Karpas-422 (cell line): ENCODE measurements around the gene TMEM97. TPM values are rescaled to one million over a fixed set of nuclear protein-coding genes. Genes with fewer than 3 reads are reported as not detected.

Source experiments
- DNase-seq: peaks from one replicate; pipeline ENCODE4 v3.0.0-alpha.2; 2015
- H2AFZ ChIP-seq: fragments of 200-600 bp; sonication (generic); 2 replicates; pipeline ENCODE4 v1.6.1; 2014; ENCODE audit warnings: antibody characterized with exemption, low read length, mixed read lengths
- H3K27ac ChIP-seq: fragments of 200-600 bp; sonication (generic); 2 replicates; pipeline ENCODE4 v1.5.1; 2014; ENCODE audit warnings: mild to moderate bottlenecking, low read length, moderate library complexity
- H3K27me3 ChIP-seq: fragments of 200-600 bp; sonication (generic); 2 replicates; pipeline ENCODE4 v1.6.1; 2014; ENCODE audit warnings: low read length, mixed read lengths
- H3K36me3 ChIP-seq: fragments of 200-600 bp; sonication (generic); 2 replicates; pipeline ENCODE4 v1.6.1; 2014; ENCODE audit warnings: low read length, mixed read lengths; ENCODE audit not compliant: insufficient read depth
- H3K4me1 ChIP-seq: fragments of 200-600 bp; sonication (generic); 2 replicates; pipeline ENCODE4 v1.6.1; 2014; ENCODE audit warnings: mild to moderate bottlenecking, low read length, mixed read lengths
- H3K4me2 ChIP-seq: fragments of 200-600 bp; sonication (generic); 2 replicates; pipeline ENCODE4 v1.6.1; 2014; ENCODE audit warnings: low read length, low read depth, mild to moderate bottlenecking; ENCODE audit not compliant: poor library complexity, severe bottlenecking
- H3K4me3 ChIP-seq: fragments of 200-600 bp; sonication (generic); 2 replicates; pipeline ENCODE4 v1.5.1; 2014; ENCODE audit warnings: mild to moderate bottlenecking, antibody characterized with exemption, low read length, mixed read lengths
- H3K79me2 ChIP-seq: fragments of 200-600 bp; sonication (generic); 2 replicates; pipeline ENCODE4 v1.6.1; 2014; ENCODE audit warnings: mild to moderate bottlenecking, low read length, mixed read lengths
- H3K9ac ChIP-seq: fragments of 200-600 bp; sonication (generic); 2 replicates; pipeline ENCODE4 v1.6.0; 2014; ENCODE audit warnings: low read length
- H3K9me2 ChIP-seq: fragments of 200-600 bp; sonication (generic), shearing (Covaris generic); replicated peaks from 2 replicates; pipeline ENCODE4 v1.6.0; 2014; ENCODE audit warnings: mild to moderate bottlenecking, low read length, moderate library complexity; ENCODE audit not compliant: insufficient read depth
- H3K9me3 ChIP-seq: fragments of 300-700, 200-600 bp; sonication (generic); 2 replicates; pipeline ENCODE4 v1.6.1; 2014; ENCODE audit warnings: low read length, mixed read lengths
- H4K20me1 ChIP-seq: fragments of 200-600 bp; sonication (generic); 2 replicates; pipeline ENCODE4 v1.6.1; 2014; ENCODE audit warnings: mild to moderate bottlenecking, antibody characterized with exemption, low read length, low read depth; ENCODE audit not compliant: insufficient read depth
- total RNA-seq: library from RNA; depleted of rRNA; stranded (reverse); fragments of >200 nt; shearing (Covaris generic); gene quantifications from 2 replicates; pipeline ENCODE4 v1.2.3, GENCODE V29; 2014; ENCODE audit warnings: low replicate concordance; rRNA removed

Gene TMEM97
- total RNA-seq, 1 experiment from 2014 or later, result 74.3 TPM

- no peak overlapping the region; the same call in 1 of the 2 replicates for H2AFZ ChIP-seq
- H4K20me1 ChIP-seq, result peaks cover 14% of the 10 kb centered on the region
- H3K9ac ChIP-seq, result peak overlapping the region; percentile 97
- H3K9me3 ChIP-seq, result no peaks in the 10 kb centered on the region
- H3K4me2 ChIP-seq, result peak overlapping the region; percentile 98
- no peaks in the 10 kb centered on the region for H3K27me3 ChIP-seq
- H3K79me2 ChIP-seq, result peaks cover 47% of the 10 kb centered on the region
- no peaks in the 10 kb centered on the region for H3K36me3 ChIP-seq
- no peaks in the 10 kb centered on the region for H3K9me2 ChIP-seq
- peaks cover 17% of the 10 kb centered on the region for H3K4me1 ChIP-seq
- H3K4me3 ChIP-seq, result peak overlapping the region; percentile 89
- peak; percentile 78 for DNase-seq
- H3K27ac ChIP-seq, result peak overlapping the region; percentile 90
Observed at GRCh38 chr17:28372203-28372944, 53.4 kb downstream of the TMEM97 start.

- peak overlapping the region; percentile 90; the same call in 1 of the 2 replicates for H3K27ac ChIP-seq
Observed at GRCh38 chr17:28372945-28373274, 53.9 kb downstream of the TMEM97 start.

More at GRCh38 chr17:28372945-28373274, 53.9 kb downstream of the TMEM97 start:
- H2AFZ ChIP-seq, result no peak overlapping the region
- H3K27me3 ChIP-seq, result no peaks in the 10 kb centered on the region
- H3K36me3 ChIP-seq, result no peaks in the 10 kb centered on the region
- peak overlapping the region; percentile 97 for H3K9ac ChIP-seq
- H3K4me2 ChIP-seq, result peak overlapping the region; percentile 98
- H3K4me3 ChIP-seq, result peak overlapping the region; percentile 89
- H4K20me1 ChIP-seq, result peaks cover 14% of the 10 kb centered on the region
- DNase-seq, result peak; percentile 52
- H3K9me3 ChIP-seq, result no peaks in the 10 kb centered on the region
- H3K79me2 ChIP-seq, result peaks cover 50% of the 10 kb centered on the region
- H3K9me2 ChIP-seq, result no peaks in the 10 kb centered on the region
- peaks cover 17% of the 10 kb centered on the region for H3K4me1 ChIP-seq

Other genes starting within 250 kb of the TMEM97 start
- 44.5 and 56.6 TPM in 2 replicates for gene IFT20, start 16.3 kb downstream of the TMEM97 start, total RNA-seq
- gene TNFAIP1, start 16.6 kb downstream of the TMEM97 start, total RNA-seq, result 8.5 and 16.6 TPM in 2 replicates
- 71.1 and 98.3 TPM in 2 replicates for gene POLDIP2, start 38.3 kb downstream of the TMEM97 start, total RNA-seq
- gene SEBOX, start 46.0 kb downstream of the TMEM97 start, total RNA-seq, result not detected in 2 replicates
- 4.2 TPM in 1 of 2 replicates, not detected in the other for gene VTN, start 51.1 kb downstream of the TMEM97 start, total RNA-seq
- gene SARM1, start 52.5 kb downstream of the TMEM97 start, total RNA-seq, result 23.9 and 26.9 TPM in 2 replicates
- 2.0 and 5.0 TPM in 2 replicates for gene SLC46A1, start 87.0 kb downstream of the TMEM97 start, total RNA-seq
- gene SLC13A2, start 154.4 kb downstream of the TMEM97 start, total RNA-seq, result not detected in 2 replicates
- gene FOXN1, start 187.1 kb downstream of the TMEM97 start, total RNA-seq, result not detected in 2 replicates
- 34.0 and 70.2 TPM in 2 replicates for gene UNC119, start 233.4 kb downstream of the TMEM97 start, total RNA-seq